ENCODE measurements around the gene KCNC1.

Gene KCNC1

DNA sequence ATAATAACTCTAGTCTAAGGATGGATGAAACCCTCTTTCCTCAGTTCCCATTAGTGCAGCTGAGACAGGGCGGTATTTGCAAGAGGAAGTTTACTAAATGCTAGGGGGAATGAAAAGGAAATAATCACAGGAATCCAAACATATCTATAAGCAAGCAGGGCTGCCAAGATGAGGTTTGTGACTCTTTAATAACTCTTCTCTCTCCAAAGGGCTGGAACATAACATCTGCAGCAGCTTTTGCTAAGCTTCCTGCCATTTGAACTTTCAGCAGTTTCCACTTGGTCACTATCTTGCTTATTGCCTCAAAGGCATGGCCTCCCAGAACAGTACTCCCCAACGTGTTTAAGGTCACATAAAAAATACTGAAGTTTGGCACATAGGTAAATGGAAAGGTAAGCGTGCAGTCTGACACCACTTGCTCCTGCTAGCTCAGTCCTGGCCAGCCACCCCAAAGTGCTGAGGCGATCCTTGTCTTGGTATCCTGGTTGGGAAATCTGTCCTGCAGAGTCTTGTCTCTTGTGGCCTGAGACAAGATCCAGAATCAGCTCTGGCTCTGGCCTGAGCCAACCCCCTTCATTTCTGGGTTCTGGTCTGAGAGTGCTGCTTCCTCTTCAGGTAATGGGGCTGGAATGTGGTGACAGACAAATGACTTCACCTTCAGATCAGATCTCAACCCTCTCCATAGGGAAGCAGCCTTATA, 81.8 kb downstream of the KCNC1 start:
- no peak for DNase-seq (ENCODE audit: low read depth in 1 of 2, low spot score in 1 of 2)

- DNase-seq (ENCODE audit: low read depth in 1 of 2, low spot score in 1 of 2): no peak
These were observed 87.2 kb downstream of the KCNC1 start for GRCh38 chr11:17821648-17822400.

- no peak for DNase-seq (ENCODE audit: low read depth in 1 of 2, low spot score in 1 of 2)
These were observed 87.8 kb downstream of the KCNC1 start for GRCh38 chr11:17822401-17822781.

- DNase-seq (ENCODE audit: low read depth in 1 of 2, low spot score in 1 of 2): no peak
These were observed 92.4 kb downstream of the KCNC1 start for GRCh38 chr11:17827006-17827405.

- no peak for DNase-seq (ENCODE audit: low read depth in 1 of 2, low spot score in 1 of 2)
These were observed 93.8 kb downstream of the KCNC1 start for GRCh38 chr11:17828311-17828751.

- no peak for DNase-seq (ENCODE audit: low read depth in 1 of 2, low spot score in 1 of 2)
These were observed 96.6 kb downstream of the KCNC1 start for GRCh38 chr11:17831228-17831627.

GRCh38 chr11:17831883-17832282, 97.3 kb downstream of the KCNC1 start:
- no peak for DNase-seq (ENCODE audit: low read depth in 1 of 2, low spot score in 1 of 2)
